GM23338 (cell line): ENCODE results near the gene TMIGD2. TPM values are rescaled to one million over a fixed set of nuclear protein-coding genes. Genes with fewer than 3 reads are reported as not detected.

Source experiments
- ATAC-seq: fragments of 200-7000 bp; cut with Tn5 transposase; 3 replicates; pipeline ENCODE4 v1.9.1; 2020
- DNase-seq: peaks from one replicate; pipeline ENCODE4 v3.0.0-alpha.2; 2015; ENCODE audit warnings: low spot score
- H2AFZ ChIP-seq: fragments of 200-600 bp; sonication (generic); 2 replicates; pipeline ENCODE4 v1.8.0; 2016; ENCODE audit warnings: antibody characterized with exemption, mild to moderate bottlenecking, moderate library complexity
- H3F3A ChIP-seq: fragments of 200-600 bp; sonication (generic); replicated peaks from 2 replicates; pipeline ENCODE4 v1.8.0; 2017; ENCODE audit warnings: antibody characterized with exemption, mixed run types, low read depth
- H3K27ac ChIP-seq: fragments of 200-600 bp; sonication (generic); 2 replicates; pipeline ENCODE4 v1.6.1; 2016; ENCODE audit warnings: low read depth
- H3K27me3 ChIP-seq: fragments of 200-600 bp; sonication (generic); 2 replicates; pipeline ENCODE4 v1.8.0; 2016; ENCODE audit warnings: mild to moderate bottlenecking, mixed run types, moderate library complexity; ENCODE audit not compliant: insufficient read depth
- H3K36me3 ChIP-seq: fragments of 200-600 bp; sonication (generic); 2 replicates; pipeline ENCODE4 v1.8.0; 2016; ENCODE audit warnings: mild to moderate bottlenecking; ENCODE audit not compliant: insufficient read depth
- H3K4me1 ChIP-seq: fragments of 200-600 bp; sonication (generic); 2 replicates; pipeline ENCODE4 v1.8.0; 2016; ENCODE audit warnings: mild to moderate bottlenecking, moderate library complexity; ENCODE audit not compliant: insufficient read depth
- H3K4me2 ChIP-seq: fragments of 200-600 bp; sonication (generic); 2 replicates; pipeline ENCODE4 v1.7.1; 2017; ENCODE audit warnings: mixed run types
- H3K4me3 ChIP-seq: fragments of 200-600 bp; sonication (generic); 2 replicates; pipeline ENCODE4 v1.6.1; 2016; ENCODE audit warnings: mixed run types
- H3K79me2 ChIP-seq: fragments of 200-600 bp; sonication (generic); replicated peaks from 2 replicates; pipeline ENCODE4 v1.8.0; 2017; ENCODE audit warnings: mild to moderate bottlenecking; ENCODE audit not compliant: insufficient read depth
- H3K9me2 ChIP-seq: fragments of 200-600 bp; sonication (generic); 2 replicates; pipeline ENCODE4 v1.8.0; 2017; ENCODE audit not compliant: insufficient read depth
- H4K20me1 ChIP-seq: fragments of 200-600 bp; sonication (generic); replicated peaks from 2 replicates; pipeline ENCODE4 v1.8.0; 2017; ENCODE audit warnings: mild to moderate bottlenecking; ENCODE audit not compliant: insufficient read depth
- H3K27ac Mint-ChIP-seq: 2 replicates; pipeline ENCODE4 v1.8.0; 2020; ENCODE audit warnings: inconsistent platforms, mild to moderate bottlenecking, moderate library complexity, mixed read lengths
- H3K27me3 Mint-ChIP-seq: 3 replicates; pipeline ENCODE4 v1.8.0; 2022; ENCODE audit warnings: low read depth, mild to moderate bottlenecking, moderate library complexity, mixed read lengths, inconsistent platforms; ENCODE audit not compliant: insufficient read depth, poor library complexity
- H3K36me3 Mint-ChIP-seq: 3 replicates; pipeline ENCODE4 v1.8.0; 2021; ENCODE audit warnings: low read depth, mild to moderate bottlenecking, inconsistent platforms, moderate library complexity, mixed read lengths
- H3K4me1 Mint-ChIP-seq: 3 replicates; pipeline ENCODE4 v1.8.0; 2020; ENCODE audit warnings: mild to moderate bottlenecking, inconsistent platforms, mixed read lengths
- H3K4me3 Mint-ChIP-seq: 3 replicates; pipeline ENCODE4 v1.8.0; 2021; ENCODE audit warnings: moderate library complexity, mild to moderate bottlenecking, inconsistent platforms, mixed read lengths
- H3K9me3 Mint-ChIP-seq: 3 replicates; pipeline ENCODE4 v1.8.0; 2020; ENCODE audit warnings: moderate library complexity, mild to moderate bottlenecking, inconsistent platforms, mixed read lengths
- CREB1 ChIP-seq: fragments of 250-450 bp; sonication (Bioruptor Pico); IDR thresholded peaks from 2 replicates; pipeline ENCODE4 v1.5.0; 2020; ENCODE audit warnings: low read depth, mild to moderate bottlenecking, moderate library complexity
- EZH2phosphoT487 ChIP-seq: fragments of 200-600 bp; sonication (generic); IDR thresholded peaks from one replicate; pipeline ENCODE4 v1.8.1; 2018; ENCODE audit warnings: antibody characterized with exemption; ENCODE audit not compliant: unreplicated experiment
- NANOG ChIP-seq: IDR thresholded peaks from 2 replicates; pipeline ENCODE4 v1.6.1; 2016; ENCODE audit warnings: antibody characterized with exemption, borderline replicate concordance
- ZNF114 ChIP-seq: fragments of 250-450 bp; sonication (Bioruptor Pico); IDR thresholded peaks from 2 replicates; pipeline ENCODE4 v1.5.0; 2020; ENCODE audit warnings: mild to moderate bottlenecking, moderate library complexity
- ZNF331 ChIP-seq: fragments of 250-450 bp; sonication (Bioruptor Pico); IDR thresholded peaks from 2 replicates; pipeline ENCODE4 v1.5.0; 2020; ENCODE audit warnings: low read depth, mild to moderate bottlenecking, moderate library complexity
- polyA plus RNA-seq: library from polyadenylated mRNA; unstranded; fragments of >200 nt; fragmentation: Nextera tagmentation; extraction: Ambion mirVana; gene quantifications from 2 replicates; pipeline ENCODE4 v1.2.1, GENCODE V29; 2016
- total RNA-seq: library from RNA; depleted of rRNA; stranded (reverse); fragments of >200 nt; shearing (Covaris generic); gene quantifications from 2 replicates; pipeline ENCODE4 v1.2.3, GENCODE V29; 2014
- TF ChIP-seq, protein P1 (sequence below): IDR thresholded peaks from 2 replicates; pipeline ENCODE4 v1.6.1; 2016; ENCODE audit warnings: antibody characterized with exemption
- TF ChIP-seq, protein P2 (sequence below): IDR thresholded peaks from one replicate; pipeline ENCODE4 v1.6.1; 2018; ENCODE audit warnings: antibody characterized with exemption; ENCODE audit not compliant: unreplicated experiment
- TF ChIP-seq, protein P3 (sequence below): fragments of 250-450 bp; sonication (Bioruptor Pico); IDR thresholded peaks from 2 replicates; pipeline ENCODE4 v1.5.0; 2020; ENCODE audit warnings: mild to moderate bottlenecking, moderate library complexity

Gene TMIGD2
- total and polyA plus RNA-seq, 2 experiments from 2014 or later, result 0.76 to 0.79 TPM

DNA sequence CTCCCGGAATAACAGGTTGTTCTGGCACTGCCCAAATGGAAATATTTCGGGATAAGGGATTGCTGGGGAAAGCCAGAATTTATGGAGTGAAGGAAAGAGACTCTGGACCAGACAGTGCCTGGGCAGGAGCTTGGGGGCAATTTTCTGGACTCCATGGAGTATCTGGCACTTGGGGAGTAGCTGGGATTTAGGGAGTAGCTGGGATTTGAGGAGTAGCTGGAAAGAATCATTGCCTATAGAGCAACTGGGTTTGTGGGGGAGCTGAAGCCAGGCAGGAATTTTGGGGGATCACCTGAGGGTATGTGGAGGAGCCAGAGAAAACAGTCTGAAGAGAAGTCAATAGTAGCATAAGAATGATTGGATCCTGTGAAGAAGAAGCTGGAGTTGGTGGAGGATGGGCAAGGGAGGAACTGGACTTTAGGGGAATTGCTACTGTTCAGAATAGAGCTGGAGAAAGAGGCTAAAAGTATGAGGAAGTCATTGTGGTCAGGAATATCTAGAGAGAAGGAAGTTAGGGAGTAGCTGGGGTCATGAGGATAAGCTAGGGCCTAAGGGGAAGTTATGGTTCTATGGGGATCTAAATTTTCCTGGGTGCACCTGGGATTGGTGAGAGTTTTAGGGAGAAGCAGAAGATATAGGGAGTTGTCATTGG, 17.0 kb upstream of the TMIGD2 start:
- no peak overlapping the region for H3K4me2 ChIP-seq
- peaks cover 13% of the 10 kb centered on the region for H3K27me3 Mint-ChIP-seq
- H3K27ac ChIP-seq, result no peak overlapping the region
- H3K4me1 Mint-ChIP-seq, result no peaks in the 10 kb centered on the region
- H3K4me3 Mint-ChIP-seq, result no peak overlapping the region; the same call in 2 of the 3 replicates
- no peaks in the 10 kb centered on the region for H3K27me3 ChIP-seq
- no peaks in the 10 kb centered on the region for H3K4me1 ChIP-seq
- H3K4me3 ChIP-seq, result no peak overlapping the region
- no peak overlapping the region for H2AFZ ChIP-seq
- H3K36me3 Mint-ChIP-seq, result peaks cover 75% of the 10 kb centered on the region
- no peak overlapping the region for H3K27ac Mint-ChIP-seq
- no peak for ATAC-seq
- peaks cover 30% of the 10 kb centered on the region for H3K9me3 Mint-ChIP-seq
- no peaks in the 10 kb centered on the region for H3F3A ChIP-seq
- H3K36me3 ChIP-seq, result peaks cover 3% of the 10 kb centered on the region; the same call in 1 of the 2 replicates
- no peak for DNase-seq
- no peaks in the 10 kb centered on the region; the same call in 1 of the 2 replicates for H4K20me1 ChIP-seq
- H3K9me2 ChIP-seq, result no peaks in the 10 kb centered on the region
- H3K79me2 ChIP-seq, result no peaks in the 10 kb centered on the region
- TF ChIP-seq, protein P1, sequence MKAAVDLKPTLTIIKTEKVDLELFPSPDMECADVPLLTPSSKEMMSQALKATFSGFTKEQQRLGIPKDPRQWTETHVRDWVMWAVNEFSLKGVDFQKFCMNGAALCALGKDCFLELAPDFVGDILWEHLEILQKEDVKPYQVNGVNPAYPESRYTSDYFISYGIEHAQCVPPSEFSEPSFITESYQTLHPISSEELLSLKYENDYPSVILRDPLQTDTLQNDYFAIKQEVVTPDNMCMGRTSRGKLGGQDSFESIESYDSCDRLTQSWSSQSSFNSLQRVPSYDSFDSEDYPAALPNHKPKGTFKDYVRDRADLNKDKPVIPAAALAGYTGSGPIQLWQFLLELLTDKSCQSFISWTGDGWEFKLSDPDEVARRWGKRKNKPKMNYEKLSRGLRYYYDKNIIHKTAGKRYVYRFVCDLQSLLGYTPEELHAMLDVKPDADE, result no peak
- TF ChIP-seq, protein P2, sequence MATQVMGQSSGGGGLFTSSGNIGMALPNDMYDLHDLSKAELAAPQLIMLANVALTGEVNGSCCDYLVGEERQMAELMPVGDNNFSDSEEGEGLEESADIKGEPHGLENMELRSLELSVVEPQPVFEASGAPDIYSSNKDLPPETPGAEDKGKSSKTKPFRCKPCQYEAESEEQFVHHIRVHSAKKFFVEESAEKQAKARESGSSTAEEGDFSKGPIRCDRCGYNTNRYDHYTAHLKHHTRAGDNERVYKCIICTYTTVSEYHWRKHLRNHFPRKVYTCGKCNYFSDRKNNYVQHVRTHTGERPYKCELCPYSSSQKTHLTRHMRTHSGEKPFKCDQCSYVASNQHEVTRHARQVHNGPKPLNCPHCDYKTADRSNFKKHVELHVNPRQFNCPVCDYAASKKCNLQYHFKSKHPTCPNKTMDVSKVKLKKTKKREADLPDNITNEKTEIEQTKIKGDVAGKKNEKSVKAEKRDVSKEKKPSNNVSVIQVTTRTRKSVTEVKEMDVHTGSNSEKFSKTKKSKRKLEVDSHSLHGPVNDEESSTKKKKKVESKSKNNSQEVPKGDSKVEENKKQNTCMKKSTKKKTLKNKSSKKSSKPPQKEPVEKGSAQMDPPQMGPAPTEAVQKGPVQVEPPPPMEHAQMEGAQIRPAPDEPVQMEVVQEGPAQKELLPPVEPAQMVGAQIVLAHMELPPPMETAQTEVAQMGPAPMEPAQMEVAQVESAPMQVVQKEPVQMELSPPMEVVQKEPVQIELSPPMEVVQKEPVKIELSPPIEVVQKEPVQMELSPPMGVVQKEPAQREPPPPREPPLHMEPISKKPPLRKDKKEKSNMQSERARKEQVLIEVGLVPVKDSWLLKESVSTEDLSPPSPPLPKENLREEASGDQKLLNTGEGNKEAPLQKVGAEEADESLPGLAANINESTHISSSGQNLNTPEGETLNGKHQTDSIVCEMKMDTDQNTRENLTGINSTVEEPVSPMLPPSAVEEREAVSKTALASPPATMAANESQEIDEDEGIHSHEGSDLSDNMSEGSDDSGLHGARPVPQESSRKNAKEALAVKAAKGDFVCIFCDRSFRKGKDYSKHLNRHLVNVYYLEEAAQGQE, result no peak
- TF ChIP-seq ZNF331 (CRISPR knock-in tag), result no peak
- no peak for TF ChIP-seq CREB1 (CRISPR knock-in tag)
- TF ChIP-seq ZNF114, result no peak
- no peak for TF ChIP-seq EZH2phosphoT487
- TF ChIP-seq, protein P3, sequence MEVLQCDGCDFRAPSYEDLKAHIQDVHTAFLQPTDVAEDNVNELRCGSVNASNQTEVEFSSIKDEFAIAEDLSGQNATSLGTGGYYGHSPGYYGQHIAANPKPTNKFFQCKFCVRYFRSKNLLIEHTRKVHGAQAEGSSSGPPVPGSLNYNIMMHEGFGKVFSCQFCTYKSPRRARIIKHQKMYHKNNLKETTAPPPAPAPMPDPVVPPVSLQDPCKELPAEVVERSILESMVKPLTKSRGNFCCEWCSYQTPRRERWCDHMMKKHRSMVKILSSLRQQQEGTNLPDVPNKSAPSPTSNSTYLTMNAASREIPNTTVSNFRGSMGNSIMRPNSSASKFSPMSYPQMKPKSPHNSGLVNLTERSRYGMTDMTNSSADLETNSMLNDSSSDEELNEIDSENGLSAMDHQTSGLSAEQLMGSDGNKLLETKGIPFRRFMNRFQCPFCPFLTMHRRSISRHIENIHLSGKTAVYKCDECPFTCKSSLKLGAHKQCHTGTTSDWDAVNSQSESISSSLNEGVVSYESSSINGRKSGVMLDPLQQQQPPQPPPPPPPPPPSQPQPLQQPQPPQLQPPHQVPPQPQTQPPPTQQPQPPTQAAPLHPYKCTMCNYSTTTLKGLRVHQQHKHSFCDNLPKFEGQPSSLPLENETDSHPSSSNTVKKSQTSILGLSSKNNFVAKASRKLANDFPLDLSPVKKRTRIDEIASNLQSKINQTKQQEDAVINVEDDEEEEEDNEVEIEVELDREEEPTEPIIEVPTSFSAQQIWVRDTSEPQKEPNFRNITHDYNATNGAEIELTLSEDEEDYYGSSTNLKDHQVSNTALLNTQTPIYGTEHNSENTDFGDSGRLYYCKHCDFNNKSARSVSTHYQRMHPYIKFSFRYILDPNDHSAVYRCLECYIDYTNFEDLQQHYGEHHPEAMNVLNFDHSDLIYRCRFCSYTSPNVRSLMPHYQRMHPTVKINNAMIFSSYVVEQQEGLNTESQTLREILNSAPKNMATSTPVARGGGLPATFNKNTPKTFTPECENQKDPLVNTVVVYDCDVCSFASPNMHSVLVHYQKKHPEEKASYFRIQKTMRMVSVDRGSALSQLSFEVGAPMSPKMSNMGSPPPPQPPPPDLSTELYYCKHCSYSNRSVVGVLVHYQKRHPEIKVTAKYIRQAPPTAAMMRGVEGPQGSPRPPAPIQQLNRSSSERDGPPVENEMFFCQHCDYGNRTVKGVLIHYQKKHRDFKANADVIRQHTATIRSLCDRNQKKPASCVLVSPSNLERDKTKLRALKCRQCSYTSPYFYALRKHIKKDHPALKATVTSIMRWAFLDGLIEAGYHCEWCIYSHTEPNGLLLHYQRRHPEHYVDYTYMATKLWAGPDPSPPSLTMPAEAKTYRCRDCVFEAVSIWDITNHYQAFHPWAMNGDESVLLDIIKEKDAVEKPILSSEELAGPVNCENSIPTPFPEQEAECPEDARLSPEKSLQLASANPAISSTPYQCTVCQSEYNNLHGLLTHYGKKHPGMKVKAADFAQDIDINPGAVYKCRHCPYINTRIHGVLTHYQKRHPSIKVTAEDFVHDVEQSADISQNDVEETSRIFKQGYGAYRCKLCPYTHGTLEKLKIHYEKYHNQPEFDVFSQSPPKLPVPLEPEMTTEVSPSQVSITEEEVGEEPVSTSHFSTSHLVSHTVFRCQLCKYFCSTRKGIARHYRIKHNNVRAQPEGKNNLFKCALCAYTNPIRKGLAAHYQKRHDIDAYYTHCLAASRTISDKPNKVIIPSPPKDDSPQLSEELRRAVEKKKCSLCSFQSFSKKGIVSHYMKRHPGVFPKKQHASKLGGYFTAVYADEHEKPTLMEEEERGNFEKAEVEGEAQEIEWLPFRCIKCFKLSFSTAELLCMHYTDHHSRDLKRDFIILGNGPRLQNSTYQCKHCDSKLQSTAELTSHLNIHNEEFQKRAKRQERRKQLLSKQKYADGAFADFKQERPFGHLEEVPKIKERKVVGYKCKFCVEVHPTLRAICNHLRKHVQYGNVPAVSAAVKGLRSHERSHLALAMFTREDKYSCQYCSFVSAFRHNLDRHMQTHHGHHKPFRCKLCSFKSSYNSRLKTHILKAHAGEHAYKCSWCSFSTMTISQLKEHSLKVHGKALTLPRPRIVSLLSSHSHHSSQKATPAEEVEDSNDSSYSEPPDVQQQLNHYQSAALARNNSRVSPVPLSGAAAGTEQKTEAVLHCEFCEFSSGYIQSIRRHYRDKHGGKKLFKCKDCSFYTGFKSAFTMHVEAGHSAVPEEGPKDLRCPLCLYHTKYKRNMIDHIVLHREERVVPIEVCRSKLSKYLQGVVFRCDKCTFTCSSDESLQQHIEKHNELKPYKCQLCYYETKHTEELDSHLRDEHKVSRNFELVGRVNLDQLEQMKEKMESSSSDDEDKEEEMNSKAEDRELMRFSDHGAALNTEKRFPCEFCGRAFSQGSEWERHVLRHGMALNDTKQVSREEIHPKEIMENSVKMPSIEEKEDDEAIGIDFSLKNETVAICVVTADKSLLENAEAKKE, result no peak
- TF ChIP-seq NANOG, result no peak
